K562 (cell line): ENCODE measurements around the gene ARHGEF1. TPM values are rescaled to one million over a fixed set of nuclear protein-coding genes. Genes with fewer than 3 reads are reported as not detected.

Experiments
- ADNP ChIP-seq: fragments of 200-800 bp; sonication (Bioruptor generic); IDR thresholded peaks from 2 replicates; pipeline ENCODE4 v1.6.1; 2016; ENCODE audit warnings: missing genetic modification characterization, missing compliant biosample characterization
- ARID4B ChIP-seq: sonication (generic); formaldehyde crosslinking; IDR thresholded peaks from 2 replicates; pipeline ENCODE4 v1.8.0; 2022; ENCODE audit warnings: mild to moderate bottlenecking, missing genetic modification reagents
- ELF1 ChIP-seq: fragments of 200-800 bp; sonication (Bioruptor generic); IDR thresholded peaks from 2 replicates; pipeline ENCODE4 v1.6.1; 2016; ENCODE audit warnings: missing genetic modification characterization, missing compliant biosample characterization
- EP400 ChIP-seq: fragments of 450-650 bp; IDR thresholded peaks from 2 replicates; pipeline ENCODE4 v1.6.1; 2017; ENCODE audit warnings: antibody characterized with exemption, mild to moderate bottlenecking, moderate library complexity
- FOSL1 ChIP-seq: fragments of 200-800 bp; sonication (Bioruptor generic); conservative IDR thresholded peaks from 2 replicates; pipeline ENCODE4 v1.6.1; 2016; ENCODE audit warnings: missing genetic modification characterization, missing compliant biosample characterization
- HDAC3 ChIP-seq: fragments of 450-650 bp; IDR thresholded peaks from 2 replicates; pipeline ENCODE4 v1.6.1; 2018; ENCODE audit warnings: borderline replicate concordance, mild to moderate bottlenecking, moderate library complexity; ENCODE audit not compliant: partially characterized antibody
- HLTF ChIP-seq: fragments of 450-650 bp; IDR thresholded peaks from 2 replicates; pipeline ENCODE4 v1.6.1; 2016
- KDM2B ChIP-seq: fragments of 250-450 bp; sonication (Bioruptor Pico); IDR thresholded peaks from 2 replicates; pipeline ENCODE4 v1.8.0; 2021; ENCODE audit warnings: mild to moderate bottlenecking, moderate library complexity
- NUFIP1 ChIP-seq: fragments of 450-650 bp; IDR thresholded peaks from 2 replicates; pipeline ENCODE4 v1.6.1; 2018; ENCODE audit not compliant: partially characterized antibody
- POLR2AphosphoS5 ChIP-seq: IDR thresholded peaks from 2 replicates; pipeline ENCODE4 v1.6.1; 2011; ENCODE audit warnings: mild to moderate bottlenecking, low read depth, low read length, moderate library complexity; ENCODE audit not compliant: control insufficient read depth, insufficient read depth
- RB1 ChIP-seq: fragments of 450-650 bp; IDR thresholded peaks from 2 replicates; pipeline ENCODE4 v1.6.1; 2017; ENCODE audit warnings: low read depth, mild to moderate bottlenecking
- RCOR1 ChIP-seq, 2 experiments: IDR thresholded peaks; 2 replicates each; pipeline ENCODE4 v1.6.1; 2012; ENCODE audit warnings: low read depth in 2 of 2, low read length in 2 of 2, borderline replicate concordance in 1 of 2, improper control_type of control experiment in 1 of 2
- ZMIZ1 ChIP-seq, 2 experiments: fragments of 150-350 bp in 1 of 2; IDR thresholded peaks; 2 replicates each; pipeline ENCODE4 v1.6.1; 2012 to 2016; ENCODE audit warnings: low read depth in 2 of 2, low read length in 2 of 2, mild to moderate bottlenecking in 1 of 2, moderate library complexity in 1 of 2
- polyA plus RNA-seq, 8 experiments: library from polyadenylated mRNA; depleted of rRNA in 4 of 8; stranded (reverse) in 5 of 8; unstranded in 3 of 8; fragments of >200 nt; fragmentation: Nextera tagmentation in 2 of 8; fragmentation: Illumina TruSeq in 1 of 8; extraction: Ambion mirVana in 2 of 8; extraction: Trizol in 1 of 8; gene quantifications; 2 replicates each; pipeline versions ENCODE4 v1.2.1 to v1.2.3, GENCODE V29; 2011 to 2014; ENCODE audit warnings: inconsistent platforms in 1 of 8, missing spikeins in 1 of 8
- total RNA-seq, 7 experiments: library from RNA; depleted of rRNA in 6 of 7; stranded (reverse); fragments of >200 nt in 6 of 7; fragmentation: Illumina TruSeq in 2 of 7; extraction: Trizol in 2 of 7; gene quantifications; 2 replicates each; pipeline versions ENCODE4 v1.2.1 to v1.2.3, GENCODE V29; 2011 to 2021; ENCODE audit warnings: low replicate concordance in 1 of 7
- TF ChIP-seq, protein P1 (sequence below): fragments of 450-650 bp; IDR thresholded peaks from 2 replicates; pipeline ENCODE4 v1.6.1; 2014; ENCODE audit warnings: low read depth, mild to moderate bottlenecking, moderate library complexity, borderline replicate concordance

The ARHGEF1 gene
- total and polyA plus RNA-seq, 9 of the 15 experiments (the other 6 are each of a cell fraction or from before 2014, with no cell fraction given): 1.9 to 149 (median 29.8) TPM

- TF ChIP-seq POLR2AphosphoS5 (peak; percentile 79; the same call in 1 of the 2 replicates), FOSL1 (peak; percentile 58), ADNP (tag) (peak; percentile 100), NUFIP1 (peak; percentile 86), RCOR1 (IDR thresholded peaks at IDR 0.05; ENCODE audit: borderline replicate concordance in 1 of 2, low read depth in 2 of 2, low read length in 2 of 2) (peak; percentile 93 to 97; a peak in 3 of 4 replicates), ARID4B (CRISPR knock-in tag) (peak; percentile 53; the same call in 1 of the 2 replicates), HDAC3 (no peak), ELF1 (tag) (peak; percentile 98), RB1 (peak; percentile 96), HLTF (0 out of 2 replicates have a peak, but pooled peaks have one; percentile 13), EP400 (peak; percentile 92), ZMIZ1 (IDR thresholded peaks at IDR 0.05; ENCODE audit: low read depth in 2 of 2, low read length in 2 of 2) (peak in 1 of 2 experiments; percentile 13; a peak in 1 of 4 replicates), KDM2B (no peak)
- TF ChIP-seq, protein P1, sequence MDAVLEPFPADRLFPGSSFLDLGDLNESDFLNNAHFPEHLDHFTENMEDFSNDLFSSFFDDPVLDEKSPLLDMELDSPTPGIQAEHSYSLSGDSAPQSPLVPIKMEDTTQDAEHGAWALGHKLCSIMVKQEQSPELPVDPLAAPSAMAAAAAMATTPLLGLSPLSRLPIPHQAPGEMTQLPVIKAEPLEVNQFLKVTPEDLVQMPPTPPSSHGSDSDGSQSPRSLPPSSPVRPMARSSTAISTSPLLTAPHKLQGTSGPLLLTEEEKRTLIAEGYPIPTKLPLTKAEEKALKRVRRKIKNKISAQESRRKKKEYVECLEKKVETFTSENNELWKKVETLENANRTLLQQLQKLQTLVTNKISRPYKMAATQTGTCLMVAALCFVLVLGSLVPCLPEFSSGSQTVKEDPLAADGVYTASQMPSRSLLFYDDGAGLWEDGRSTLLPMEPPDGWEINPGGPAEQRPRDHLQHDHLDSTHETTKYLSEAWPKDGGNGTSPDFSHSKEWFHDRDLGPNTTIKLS: peak; percentile 99
Observed at GRCh38 chr19:41883821-41884733, 1.1 kb downstream of the ARHGEF1 start (continued).
